Measurements from ENCODE around the gene GALM. TPM values are rescaled to one million over a fixed set of nuclear protein-coding genes. Genes with fewer than 3 reads are reported as not detected.

GALM gene
- total RNA-seq, 1 experiment from 2014 or later: 48.7 TPM

DNA sequence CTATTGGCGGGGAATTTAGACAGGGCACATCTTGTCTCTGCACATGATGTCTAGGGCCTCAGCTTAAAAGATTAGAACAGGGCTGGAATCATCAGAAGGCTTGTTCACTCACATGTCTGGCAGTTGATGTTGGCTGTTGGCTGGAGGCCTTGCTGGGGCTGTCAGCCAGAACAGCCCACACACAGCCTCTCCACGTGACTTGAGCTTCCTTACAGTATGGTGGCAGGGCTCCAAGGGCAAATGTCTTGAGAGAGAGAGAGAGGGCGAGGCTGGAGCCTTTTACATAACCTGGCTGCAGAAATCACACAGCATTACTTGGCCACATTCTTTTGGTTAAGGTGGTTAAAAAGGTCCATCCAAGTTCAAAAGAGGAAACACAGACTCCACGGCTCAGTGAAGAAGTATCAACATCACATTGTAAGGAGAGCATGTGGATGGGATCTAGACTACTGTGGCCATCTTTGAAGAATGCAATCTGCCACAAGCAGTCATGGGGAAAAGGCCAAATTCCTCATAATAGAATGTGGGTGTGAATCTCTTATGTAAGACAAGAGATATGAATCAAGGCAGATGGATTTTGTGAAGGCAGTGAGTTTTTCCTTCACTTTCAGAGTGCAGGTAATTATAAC is 54.8 kb downstream of the GALM start:
- H3K9me3 Mint-ChIP-seq (ENCODE audit: unreplicated experiment): no peaks in the 10 kb centered on the region
- Histone ChIP-seq H3K9me3 (no peaks in the 10 kb centered on the region), H3K36me3 (ENCODE audit: control insufficient read depth, insufficient read depth, low read length) (no peaks in the 10 kb centered on the region; the same call in 1 of the 2 replicates), H3K4me3 (ENCODE audit: low read depth, low read length) (no peak overlapping the region), H3K4me1 (peaks cover 4% of the 10 kb centered on the region; the same call in 1 of the 2 replicates), H3K27me3 (replicated peaks; ENCODE audit: control insufficient read depth, insufficient read depth, low read length) (no peaks in the 10 kb centered on the region)
- H3K4me3 Mint-ChIP-seq (ENCODE audit: unreplicated experiment): no peak overlapping the region
- CTCF ChIA-PET: no interaction called here
- POLR2A ChIA-PET: interaction anchor here (1.1 kb wide), 1 partner anchor 31 kb away, joined by 3 read pairs; the partner anchor contains the start of gene SRSF7
- peaks cover 23% of the 10 kb centered on the region for H3K36me3 Mint-ChIP-seq (ENCODE audit: insufficient read depth, unreplicated experiment)
- no peak for TF ChIP-seq CTCF (IDR thresholded peaks at IDR 0.05; ENCODE audit: insufficient read depth in 1 of 2, low read depth in 1 of 2, low read length in 1 of 2, severe bottlenecking in 1 of 2, unreplicated experiment in 1 of 2)
- BruUV-seq (replicated peaks): no TSS peak
- peak overlapping the region; percentile 8 for H3K27ac Mint-ChIP-seq (ENCODE audit: unreplicated experiment)
- H3K27me3 Mint-ChIP-seq (ENCODE audit: insufficient read depth, unreplicated experiment): no peaks in the 10 kb centered on the region
- H3K4me1 Mint-ChIP-seq (ENCODE audit: low read depth, unreplicated experiment): peaks cover 13% of the 10 kb centered on the region
- peak in 1 of 2 experiments; percentile 30 for DNase-seq
- intact Hi-C loops (cut with micrococcal nuclease; ENCODE audit: unreplicated experiment): no loop called here

DNA sequence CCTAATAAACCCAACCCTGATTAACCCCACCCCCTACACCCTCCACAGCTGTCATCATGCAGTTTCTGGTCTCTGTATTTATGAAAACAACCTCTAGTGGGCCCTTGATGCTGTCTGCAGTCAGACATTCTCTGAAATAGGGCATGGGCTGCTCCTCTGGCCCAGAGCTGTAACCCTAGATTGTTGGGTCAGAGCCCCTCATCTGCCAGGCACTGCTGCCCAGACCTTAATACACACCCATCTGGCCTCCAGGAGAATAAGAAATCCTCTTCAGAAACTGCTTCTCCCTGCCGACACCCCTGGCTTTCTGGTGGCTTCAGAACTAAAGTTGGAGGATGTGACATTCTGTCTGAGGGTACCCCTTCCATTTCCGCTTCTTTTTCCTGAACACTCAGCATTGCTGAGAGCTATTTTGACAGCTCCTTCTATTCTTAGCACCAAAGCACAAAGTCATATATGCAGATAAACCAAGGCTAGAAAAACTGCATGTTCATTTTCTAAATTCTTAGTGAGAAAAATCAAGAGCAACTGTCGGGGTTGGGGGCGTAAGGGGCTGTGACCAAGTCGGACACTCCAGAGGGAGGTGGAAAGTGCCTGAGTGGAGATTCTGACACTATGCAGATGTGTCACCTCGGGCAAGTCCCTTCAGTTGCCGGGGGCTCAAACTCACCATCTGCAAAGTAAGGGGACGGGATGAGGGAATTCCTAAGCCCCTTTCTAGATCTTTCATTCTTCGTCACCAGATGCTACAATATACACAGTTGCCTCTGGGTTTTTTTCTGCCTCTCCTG is 56.6 kb downstream of the GALM start:
- Mint-ChIP-seq H3K4me1 (ENCODE audit: low read depth, unreplicated experiment) (peaks cover 13% of the 10 kb centered on the region), H3K27me3 (ENCODE audit: insufficient read depth, unreplicated experiment) (no peaks in the 10 kb centered on the region), H3K27ac (ENCODE audit: unreplicated experiment) (no peak overlapping the region), H3K4me3 (ENCODE audit: unreplicated experiment) (no peak overlapping the region), H3K9me3 (ENCODE audit: unreplicated experiment) (no peaks in the 10 kb centered on the region), H3K36me3 (ENCODE audit: insufficient read depth, unreplicated experiment) (peaks cover 15% of the 10 kb centered on the region)
- BruUV-seq (replicated peaks): no TSS peak
- Histone ChIP-seq H3K36me3 (ENCODE audit: control insufficient read depth, insufficient read depth, low read length) (no peaks in the 10 kb centered on the region; the same call in 1 of the 2 replicates), H3K4me1 (peaks cover 4% of the 10 kb centered on the region; the same call in 1 of the 2 replicates), H3K9me3 (no peaks in the 10 kb centered on the region), H3K27me3 (replicated peaks; ENCODE audit: control insufficient read depth, insufficient read depth, low read length) (no peaks in the 10 kb centered on the region), H3K4me3 (ENCODE audit: low read depth, low read length) (no peak overlapping the region)
- intact Hi-C loops (cut with micrococcal nuclease; ENCODE audit: unreplicated experiment): no loop called here
- no peak for TF ChIP-seq CTCF (IDR thresholded peaks at IDR 0.05; ENCODE audit: insufficient read depth in 1 of 2, low read depth in 1 of 2, low read length in 1 of 2, severe bottlenecking in 1 of 2, unreplicated experiment in 1 of 2)
- no peak for DNase-seq
- ChIA-PET POLR2A (no interaction called here), CTCF (interaction anchor here (0.6 kb wide), 1 partner anchor 170 kb away, joined by 4 read pairs; no protein-coding TSS in a partner anchor)

- no TSS peak for BruUV-seq (replicated peaks)
- Mint-ChIP-seq H3K27me3 (ENCODE audit: insufficient read depth, unreplicated experiment) (no peaks in the 10 kb centered on the region), H3K4me3 (ENCODE audit: unreplicated experiment) (no peak overlapping the region), H3K9me3 (ENCODE audit: unreplicated experiment) (no peaks in the 10 kb centered on the region), H3K36me3 (ENCODE audit: insufficient read depth, unreplicated experiment) (peaks cover 11% of the 10 kb centered on the region), H3K27ac (ENCODE audit: unreplicated experiment) (no peak overlapping the region), H3K4me1 (ENCODE audit: low read depth, unreplicated experiment) (peaks cover 13% of the 10 kb centered on the region)
- POLR2A ChIA-PET: no interaction called here
- no peaks in the 10 kb centered on the region for H3K9me3 ChIP-seq
- H3K36me3 ChIP-seq (ENCODE audit: control insufficient read depth, insufficient read depth, low read length): no peaks in the 10 kb centered on the region; the same call in 1 of the 2 replicates
- intact Hi-C loops (cut with micrococcal nuclease; ENCODE audit: unreplicated experiment): no loop called here
- H3K4me1 ChIP-seq: peaks cover 4% of the 10 kb centered on the region; the same call in 1 of the 2 replicates
- CTCF ChIA-PET: interaction anchor here (0.9 kb wide), 1 partner anchor 142 kb away, joined by 3 read pairs; no protein-coding TSS in a partner anchor
- no peak overlapping the region for H3K4me3 ChIP-seq (ENCODE audit: low read depth, low read length)
- DNase-seq: no peak
- TF ChIP-seq CTCF (IDR thresholded peaks at IDR 0.05; ENCODE audit: insufficient read depth in 1 of 2, low read depth in 1 of 2, low read length in 1 of 2, severe bottlenecking in 1 of 2, unreplicated experiment in 1 of 2): no peak
- no peaks in the 10 kb centered on the region for H3K27me3 ChIP-seq (replicated peaks; ENCODE audit: control insufficient read depth, insufficient read depth, low read length)
Observed at GRCh38 chr2:38723173-38723572, 57.3 kb downstream of the GALM start.
